NCI-H748 (cell line): ENCODE data around the gene CAMK1D.
A peak's percentile ranks its signal among the peaks of the same experiment; 100 is the strongest.
"Not testable (repeated sequence)": the region's sequence is repeated elsewhere in the genome, so short reads cannot be mapped to it uniquely, and the experiment has no call there.

Experiments
- DNase-seq: peaks from one replicate; lab custom pipeline; 2025; ENCODE audit not compliant: unreplicated experiment; lab: John Stamatoyannopoulos, UW

Gene CAMK1D

GRCh38 chr10:12340371-12340770 is 9.0 kb upstream of the CAMK1D start:
- DNase-seq = no peak

DNA sequence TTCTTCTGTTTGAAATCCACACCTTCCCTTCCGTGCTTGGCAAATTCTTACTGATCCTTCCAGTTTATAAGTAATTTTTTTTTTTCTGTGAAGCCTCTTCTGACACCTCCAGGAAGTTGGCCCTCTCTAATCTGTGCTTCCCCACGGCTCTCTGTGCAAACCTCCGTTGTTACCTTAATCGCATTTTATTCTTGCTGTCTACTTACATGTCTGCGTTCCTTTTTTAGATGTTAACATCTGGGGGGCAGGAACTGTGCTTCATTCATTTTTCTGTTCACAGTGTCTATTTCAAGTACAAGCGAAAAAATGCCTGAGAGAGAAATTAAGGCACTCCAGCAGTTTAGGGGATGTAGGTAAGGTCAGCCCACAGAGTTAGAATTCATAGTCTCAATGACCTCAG is 8.4 kb upstream of the CAMK1D start:
- DNase-seq = no peak

DNA sequence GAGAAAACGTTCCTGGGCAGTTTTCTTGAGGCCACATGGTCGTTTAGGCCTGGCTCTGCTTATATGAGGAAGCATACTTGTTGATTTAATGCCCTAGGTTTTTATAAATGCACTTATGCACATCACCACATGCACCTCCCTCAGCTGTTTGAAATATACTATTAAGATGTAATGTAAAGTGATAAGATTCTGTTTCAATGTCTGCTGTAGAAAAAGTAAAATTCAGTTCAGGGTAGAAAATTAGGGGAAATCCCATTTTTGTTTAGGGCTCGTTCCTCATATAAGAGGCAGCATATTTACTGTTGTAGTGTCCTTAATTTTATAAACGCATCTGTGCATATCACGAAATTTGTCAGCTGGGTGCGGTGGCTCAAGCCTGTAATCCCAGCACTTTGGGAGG is 7.8 kb upstream of the CAMK1D start:
- no peak for DNase-seq

- no peak for DNase-seq
Observed at GRCh38 chr10:12344375-12345110, 4.8 kb upstream of the CAMK1D start.

GRCh38 chr10:12346707-12347106 is 2.6 kb upstream of the CAMK1D start:
- no peak for DNase-seq

DNA sequence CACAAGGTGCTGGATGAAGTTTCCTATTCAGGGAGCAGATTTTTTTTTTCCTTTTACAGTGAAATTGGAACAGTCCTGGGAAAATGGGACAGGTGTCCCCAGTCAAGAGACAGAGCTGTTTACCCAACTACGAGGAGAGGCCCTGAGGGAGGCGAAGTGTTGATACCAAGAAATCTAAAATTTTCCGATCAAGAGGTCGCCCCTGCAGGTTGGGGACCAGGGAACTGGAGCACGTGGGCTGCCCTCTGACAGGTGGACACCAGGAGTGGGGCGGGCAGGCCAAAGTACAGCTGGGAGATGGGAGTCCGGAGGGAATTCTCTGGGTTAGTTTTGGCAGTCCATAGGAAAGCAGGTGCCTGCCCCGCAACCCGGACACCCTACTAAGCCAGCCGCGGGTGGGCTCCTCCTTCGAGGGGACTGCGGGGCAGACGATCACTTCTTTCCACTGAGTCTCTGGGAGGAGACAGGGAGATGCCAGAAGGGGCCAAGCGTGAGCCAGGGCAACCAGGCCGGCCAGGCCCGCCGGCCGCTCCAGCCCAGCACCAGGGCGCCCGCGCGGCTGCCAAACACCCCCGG is 965 bp upstream of the CAMK1D start:
- no peak for DNase-seq

- no peak for DNase-seq
Observed at GRCh38 chr10:12349629-12350166, 351 bp downstream of the CAMK1D start.

DNA sequence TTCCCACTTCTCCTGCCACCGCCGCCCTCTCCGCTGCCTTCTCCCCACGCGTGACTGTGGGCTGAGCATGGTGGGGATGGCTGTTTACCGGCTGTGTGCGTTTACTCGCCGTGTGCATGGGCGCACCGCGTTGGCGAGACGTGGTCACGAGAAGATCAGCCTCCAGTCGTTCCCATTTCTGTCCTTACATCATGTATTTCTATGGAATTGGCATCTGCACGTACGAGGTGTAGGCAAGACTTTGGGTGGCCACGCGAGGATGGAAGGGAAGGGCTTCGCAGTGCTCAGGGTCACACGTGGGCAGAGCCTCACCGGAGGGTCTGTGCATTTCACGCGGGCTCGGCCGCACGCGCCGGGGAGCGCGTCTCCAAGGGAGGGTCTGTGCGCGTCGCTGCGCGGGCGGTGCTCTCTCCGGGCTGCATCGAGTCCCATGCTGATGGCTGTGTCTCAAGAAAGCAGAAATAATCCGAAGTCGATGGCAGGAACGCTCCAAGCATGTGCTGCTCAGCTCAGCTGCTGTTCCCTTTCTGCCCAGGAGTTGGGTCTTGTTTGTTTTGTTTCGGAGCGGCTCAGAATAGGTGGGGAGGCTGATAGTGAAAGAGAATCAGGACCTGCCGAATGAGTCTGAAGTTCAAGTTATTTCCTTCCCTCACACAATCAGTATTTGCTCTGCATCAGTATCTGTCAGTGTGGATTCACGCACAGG is 973 bp downstream of the CAMK1D start:
- DNase-seq = peak; percentile 49

GRCh38 chr10:12350925-12351324 is 1.6 kb downstream of the CAMK1D start:
- peak; percentile 15 for DNase-seq

DNA sequence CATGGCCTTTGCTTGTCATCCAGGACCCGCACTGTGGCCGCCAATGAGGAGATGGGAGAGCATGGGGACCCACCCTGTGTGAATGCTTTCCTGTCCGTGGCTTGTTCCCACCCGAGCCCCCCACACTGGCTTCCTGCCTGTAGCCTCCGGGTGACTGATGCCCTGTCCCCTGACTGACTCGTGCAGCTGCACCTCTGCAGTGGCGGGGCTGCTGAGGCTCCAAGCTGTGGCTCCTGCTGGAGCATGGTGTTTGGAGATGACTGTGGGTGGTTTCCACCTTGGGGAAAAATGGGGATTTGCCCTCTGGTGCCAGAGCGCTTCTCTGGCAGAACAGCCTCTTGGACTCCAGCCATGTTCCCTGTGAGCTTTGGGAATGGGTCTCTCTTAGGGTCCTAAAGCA is 2.1 kb downstream of the CAMK1D start:
- DNase-seq = peak; percentile 11

- DNase-seq = no peak
Observed at GRCh38 chr10:12351889-12352288, 2.5 kb downstream of the CAMK1D start.

- peak; percentile 17 for DNase-seq
Observed at GRCh38 chr10:12353399-12354242, 4.3 kb downstream of the CAMK1D start.

DNA sequence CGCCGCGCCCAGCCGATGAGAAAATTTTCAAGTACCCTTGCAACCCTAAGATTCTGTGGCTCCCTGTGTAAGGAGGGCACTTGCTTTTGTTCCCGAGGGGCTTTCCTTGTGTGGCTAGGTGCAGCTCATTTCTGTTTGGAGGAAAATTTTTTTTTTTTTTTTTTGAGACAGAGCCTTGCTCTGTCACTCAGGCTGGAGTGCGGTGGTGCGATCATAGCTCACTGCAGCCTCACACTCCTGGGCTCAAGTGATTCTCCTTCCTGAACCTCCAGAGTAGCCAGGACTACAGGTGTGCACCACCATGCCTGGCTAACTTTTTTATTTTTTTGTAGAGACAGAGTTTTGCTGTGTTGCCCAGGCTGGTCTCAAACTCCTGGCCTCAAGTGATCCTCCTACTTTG is 5.3 kb downstream of the CAMK1D start:
- DNase-seq = not testable (repeated sequence)

GRCh38 chr10:12355384-12355783 is 6.0 kb downstream of the CAMK1D start:
- DNase-seq = no peak

DNA sequence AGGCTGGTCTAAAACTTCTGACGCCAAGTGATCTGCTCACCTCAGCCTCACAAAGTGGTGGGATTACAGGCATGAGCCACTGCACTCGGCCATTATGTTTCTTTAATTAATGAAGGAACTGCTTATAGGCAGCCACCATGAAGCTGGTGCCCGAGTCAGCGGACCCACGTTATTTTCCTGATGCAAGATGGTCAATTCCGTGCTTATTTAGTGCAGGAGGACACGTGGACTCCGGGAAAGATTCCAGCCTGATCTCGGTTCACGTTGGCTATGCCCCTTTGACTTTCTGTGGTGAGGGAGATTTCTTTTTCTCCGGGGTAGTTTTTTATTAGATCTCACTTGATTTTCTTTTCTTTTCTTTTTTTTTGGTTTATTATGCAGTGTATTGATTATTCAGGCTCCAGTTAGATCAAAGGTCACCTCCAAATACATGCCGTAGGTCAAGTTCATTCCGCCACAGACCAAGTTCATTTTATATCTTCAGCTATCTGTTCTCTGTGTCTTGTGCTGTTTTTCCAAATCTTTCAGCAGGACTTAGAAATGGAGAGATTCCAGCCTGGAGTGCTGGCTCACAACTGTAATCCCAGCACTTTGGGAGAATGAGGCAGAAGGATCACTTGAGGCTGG is 8.3 kb downstream of the CAMK1D start:
- no peak for DNase-seq

DNA sequence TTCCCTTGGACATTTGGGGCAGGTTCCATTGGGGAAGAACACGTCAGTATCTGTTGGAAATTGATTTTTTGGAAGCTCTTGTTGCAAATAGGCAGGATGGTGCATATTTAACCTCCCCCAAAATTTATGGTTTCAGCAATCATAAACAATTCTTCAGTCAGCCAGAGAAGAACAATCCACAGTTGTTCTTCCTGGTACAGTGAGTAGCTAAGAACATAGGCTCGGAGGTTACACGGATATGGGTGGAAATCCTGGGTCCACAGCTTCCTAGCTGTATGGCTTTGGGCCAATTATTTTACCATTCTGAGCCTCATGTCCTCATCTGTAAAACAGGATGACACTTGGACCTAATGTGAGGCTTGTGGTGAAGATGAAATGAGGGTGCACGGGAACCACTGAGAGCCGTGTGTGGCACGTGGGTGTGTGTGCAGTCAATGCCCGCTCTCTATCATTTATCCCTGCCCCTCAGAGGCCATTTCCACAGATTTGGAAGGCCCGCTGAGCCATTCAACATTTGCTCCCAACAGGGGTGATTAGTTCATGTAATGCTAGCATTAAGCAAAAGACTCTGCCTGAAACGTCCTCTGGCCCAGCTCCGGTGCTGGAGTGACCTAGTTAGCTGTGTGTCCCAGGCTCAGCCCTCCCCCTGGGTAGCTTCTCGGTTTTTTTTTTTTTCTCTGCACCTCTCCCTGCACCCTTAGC is 9.7 kb downstream of the CAMK1D start:
- DNase-seq = no peak

DNA sequence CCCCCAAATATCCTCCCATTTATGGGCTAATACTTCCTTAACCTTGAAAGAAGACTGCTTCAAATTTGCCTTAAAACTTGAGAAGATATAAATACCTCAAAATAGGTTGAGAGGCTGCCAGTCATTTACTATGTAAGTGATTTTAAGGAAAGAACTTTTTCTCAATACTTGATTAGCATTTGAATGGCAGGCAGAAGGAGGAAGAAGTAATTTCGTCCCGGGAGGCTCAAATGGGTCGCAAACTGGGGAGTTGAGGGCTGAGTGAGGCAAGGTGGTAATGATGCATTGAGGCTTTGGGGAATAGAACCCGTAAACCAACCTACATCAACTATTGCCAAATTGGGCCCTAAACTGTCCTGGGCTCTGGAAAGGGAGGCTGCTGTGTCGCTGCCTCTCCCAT is 11.1 kb downstream of the CAMK1D start:
- DNase-seq = no peak

GRCh38 chr10:12361115-12361514 is 11.8 kb downstream of the CAMK1D start:
- DNase-seq = not testable (repeated sequence)

- no peak for DNase-seq
Observed at GRCh38 chr10:12364559-12364958, 15.2 kb downstream of the CAMK1D start.

- DNase-seq = no peak
Observed at GRCh38 chr10:12367272-12367671, 17.9 kb downstream of the CAMK1D start.
